ENCODE measurements around the gene THBS3.
"Not testable (repeated sequence)": the region's sequence is repeated elsewhere in the genome, so short reads cannot be mapped to it uniquely, and the experiment has no call there.

THBS3 gene

DNA sequence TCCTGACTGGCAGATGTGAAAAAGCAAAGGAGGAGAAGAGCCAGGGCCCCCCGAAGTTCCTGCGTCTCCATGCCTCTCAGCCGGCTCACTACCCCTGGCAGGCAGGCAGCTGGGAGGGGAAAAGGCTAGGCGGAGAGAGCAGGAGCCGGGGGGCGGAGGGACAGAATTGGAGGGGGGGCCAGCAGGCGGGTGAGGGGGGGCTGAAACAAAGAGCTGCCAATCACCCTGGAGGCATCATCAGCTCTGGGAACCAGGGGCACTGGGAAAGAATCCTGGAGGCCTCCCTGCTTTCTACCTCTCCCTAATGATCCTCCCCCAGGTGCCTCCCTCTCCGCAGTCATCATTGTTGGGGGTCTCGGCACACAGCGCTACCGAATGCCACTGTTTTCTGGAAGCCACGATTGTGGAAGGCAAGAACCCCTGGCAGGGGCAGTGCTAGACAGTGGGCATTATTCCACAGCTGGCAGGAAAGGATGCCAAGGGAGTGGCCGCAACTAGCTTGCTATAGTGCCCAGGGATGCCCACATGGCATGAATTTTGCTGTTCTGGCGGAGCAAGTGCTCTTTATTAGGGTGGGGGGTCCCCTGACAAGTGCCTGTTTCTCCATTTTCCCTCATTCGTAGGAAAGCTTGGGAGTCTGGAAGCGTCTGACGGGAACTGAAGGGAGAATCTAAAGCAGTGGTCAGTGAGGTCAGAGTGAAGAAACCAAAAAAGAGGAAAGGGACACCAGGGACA is at the start of gene THBS3:
Gene THBS3, minus strand, starts transcription at position 92 of the 735 bp plus-strand sequence. Its CDS starts 21 bp downstream, at position 71.
- no peak for DNase-seq

- DNase-seq, result no peak
Observed at GRCh38 chr1:155256058-155256852, 48.6 kb upstream of the THBS3 start.

DNA sequence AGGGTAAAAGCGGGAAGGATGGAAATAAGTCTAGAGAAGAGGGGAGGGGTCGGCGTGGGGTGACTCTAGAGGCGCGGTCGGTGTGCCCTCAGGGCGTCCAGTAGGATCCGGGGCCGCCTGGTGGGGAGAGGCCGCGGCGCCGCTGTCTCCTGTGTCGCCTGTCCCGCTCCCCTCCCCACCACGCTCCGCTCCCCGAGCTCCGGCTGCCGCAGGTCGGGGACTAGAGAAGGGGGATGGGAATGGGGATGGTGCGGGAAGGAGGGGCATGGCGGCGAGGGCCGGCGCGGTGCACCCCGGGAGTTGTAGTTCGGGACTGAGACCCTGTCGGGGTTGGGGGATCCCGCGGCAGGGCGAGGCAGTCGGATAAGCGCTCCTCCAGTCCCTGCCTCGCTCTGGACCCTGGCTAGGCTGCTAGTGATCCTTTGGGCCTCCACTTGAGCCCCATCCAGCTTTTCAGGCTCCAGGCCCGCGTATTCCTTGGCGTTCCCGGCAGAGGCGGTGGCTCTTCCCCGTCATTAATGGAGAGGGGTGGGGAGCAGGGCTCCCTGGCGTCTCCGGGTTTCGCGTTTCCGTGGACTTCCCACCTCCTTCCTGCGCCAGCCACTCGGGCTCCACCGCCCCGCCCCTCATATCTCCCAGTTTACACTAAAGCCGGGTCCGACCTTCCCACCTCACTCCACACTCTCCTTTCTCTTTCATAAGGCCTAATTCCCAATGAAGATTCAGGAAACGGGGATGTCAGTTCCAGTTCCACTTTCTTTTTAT is 47.7 kb upstream of the THBS3 start, which contains the start of gene ENTREP3:
Gene ENTREP3, minus strand, starts transcription at position 241 of the 765 bp plus-strand sequence. CDS start 606 bp downstream, outside the sequence.
- peak; percentile 79 for DNase-seq

- no peak for DNase-seq
Observed at GRCh38 chr1:155254714-155255242, 47.1 kb upstream of the THBS3 start.

DNA sequence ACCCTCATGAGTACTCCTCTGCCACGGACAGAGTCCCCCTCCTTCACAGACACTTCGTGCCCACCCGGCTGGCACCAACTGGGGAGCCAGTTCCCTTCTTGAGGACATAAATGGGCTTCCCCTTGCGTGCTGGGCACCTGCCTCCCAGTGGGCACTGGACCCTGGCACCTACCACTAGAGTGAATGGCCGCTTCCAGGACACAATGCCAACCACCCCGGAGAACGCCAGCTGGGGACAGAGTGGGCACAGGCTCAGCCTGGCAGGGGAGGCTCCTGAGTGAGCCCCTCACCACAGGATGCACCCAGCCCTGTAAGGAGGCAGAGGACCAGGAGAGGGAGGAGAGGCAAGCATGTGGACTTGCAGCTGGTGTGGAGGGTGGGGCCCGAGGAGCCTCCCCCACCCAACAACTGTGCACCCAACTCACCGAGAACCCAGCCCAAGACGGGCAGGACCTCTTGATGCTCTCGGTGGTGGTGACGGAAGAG is 46.6 kb upstream of the THBS3 start:
- DNase-seq, result no peak

- no peak for DNase-seq
Observed at GRCh38 chr1:155253797-155254196, 46.1 kb upstream of the THBS3 start.

DNA sequence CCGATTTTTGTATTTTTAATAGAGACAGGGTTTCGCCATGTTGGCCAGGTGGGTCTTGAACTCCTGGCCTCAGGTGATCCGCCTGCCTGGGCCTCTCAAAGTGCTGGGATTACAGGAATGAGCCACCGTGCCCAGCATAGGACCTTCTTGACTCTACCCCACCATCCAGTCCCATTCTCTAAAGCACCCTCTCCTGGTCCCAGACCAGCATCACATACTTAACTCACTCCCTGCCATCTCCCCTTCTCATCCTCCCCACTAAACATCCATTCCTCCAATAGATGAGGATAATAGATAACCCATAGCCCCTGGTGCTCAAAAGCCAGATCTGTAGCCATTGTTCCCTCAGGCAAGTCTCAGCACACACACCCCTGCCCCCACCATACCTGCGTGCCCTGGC is 45.5 kb upstream of the THBS3 start:
- no peak for DNase-seq

DNA sequence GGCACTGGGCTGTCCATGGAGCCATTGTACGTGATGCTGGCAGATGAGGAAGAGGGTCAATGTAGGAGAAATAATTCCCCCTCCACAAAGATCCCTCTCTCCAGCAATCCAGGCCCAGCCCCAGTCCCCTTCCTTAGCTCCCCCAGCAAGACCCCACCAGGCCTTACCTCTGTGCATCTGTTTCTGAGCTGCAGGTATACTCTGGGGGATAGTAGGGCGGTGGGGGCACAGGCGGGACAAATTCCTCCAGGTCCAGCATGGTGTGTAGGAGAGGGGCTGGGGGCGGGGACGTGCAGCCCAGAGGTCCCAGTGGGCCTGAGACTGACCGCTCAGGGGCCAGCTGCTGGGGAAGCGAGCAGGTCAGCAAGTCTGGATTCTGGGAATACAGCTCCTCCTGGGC is 43.9 kb upstream of the THBS3 start:
- DNase-seq, result no peak

GRCh38 chr1:155250633-155251449 is 43.1 kb upstream of the THBS3 start:
- peak; percentile 91 for DNase-seq

DNA sequence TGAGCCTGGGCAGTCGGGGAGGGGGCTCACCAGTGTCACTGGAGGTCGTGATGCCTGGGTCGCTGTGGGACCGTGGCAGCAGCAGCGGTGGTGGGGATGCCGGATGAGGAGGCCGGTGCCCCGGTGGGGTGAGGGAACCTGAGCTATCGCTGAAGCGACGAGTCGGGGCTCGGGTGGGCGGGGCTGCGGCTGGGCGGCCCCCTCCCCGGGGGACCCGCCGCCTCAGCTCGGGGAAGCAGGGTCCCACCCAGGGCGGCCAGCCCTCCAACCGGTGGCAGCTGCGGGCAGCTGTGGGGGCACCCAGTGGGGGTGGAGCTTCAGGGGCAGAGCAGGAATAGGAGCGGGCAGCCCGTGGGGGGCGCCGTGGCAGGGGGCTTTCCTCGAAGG is 42.5 kb upstream of the THBS3 start:
- DNase-seq, result no peak

GRCh38 chr1:155247667-155248553 is 40.2 kb upstream of the THBS3 start:
- no peak for DNase-seq

- DNase-seq, result not testable (repeated sequence)
Observed at GRCh38 chr1:155246796-155247195, 39.1 kb upstream of the THBS3 start.

DNA sequence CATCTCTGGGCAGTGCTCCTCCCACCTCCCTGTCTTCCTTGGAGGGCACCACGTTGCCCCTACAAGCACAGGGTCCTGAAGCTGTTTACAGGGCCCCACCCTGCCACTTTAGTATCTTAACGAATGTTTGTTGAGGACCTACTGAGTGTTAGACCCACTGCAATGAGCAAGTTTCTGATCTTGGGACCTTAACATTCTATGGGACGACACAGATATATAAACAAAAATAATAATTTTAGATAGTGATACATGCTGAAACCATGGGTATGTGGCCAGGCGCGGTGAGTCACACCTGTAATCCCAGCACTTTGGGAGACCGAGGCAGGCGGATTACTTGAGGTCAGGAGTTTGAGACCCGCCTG is 37.4 kb upstream of the THBS3 start:
- no peak for DNase-seq

GRCh38 chr1:155244368-155245162 is 36.9 kb upstream of the THBS3 start:
- DNase-seq, result peak; percentile 100

- no peak for DNase-seq
Observed at GRCh38 chr1:155242805-155243358, 35.2 kb upstream of the THBS3 start.

- no peak for DNase-seq
Observed at GRCh38 chr1:155241841-155242264, 34.2 kb upstream of the THBS3 start.

GRCh38 chr1:155241069-155241679 is 33.5 kb upstream of the THBS3 start:
- DNase-seq, result peak; percentile 84

DNA sequence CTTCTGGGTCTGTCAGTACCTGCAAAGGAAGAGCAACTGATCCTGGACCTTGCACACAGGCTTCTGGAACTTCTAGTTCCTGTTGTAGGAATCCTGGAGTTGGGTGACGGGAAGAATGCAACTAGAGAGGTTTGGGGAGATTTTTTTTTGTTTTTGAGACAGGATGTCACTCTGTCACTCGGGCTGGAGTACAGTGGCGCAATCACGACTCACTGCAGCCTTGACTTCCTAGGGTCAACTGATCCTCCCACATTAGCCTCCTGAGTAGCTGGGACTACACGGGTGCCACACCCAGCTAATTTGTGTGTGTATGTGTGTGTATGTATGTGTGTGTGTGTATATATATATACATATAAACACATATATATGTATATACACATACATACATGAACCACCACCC is 28.8 kb upstream of the THBS3 start:
- no peak for DNase-seq

DNA sequence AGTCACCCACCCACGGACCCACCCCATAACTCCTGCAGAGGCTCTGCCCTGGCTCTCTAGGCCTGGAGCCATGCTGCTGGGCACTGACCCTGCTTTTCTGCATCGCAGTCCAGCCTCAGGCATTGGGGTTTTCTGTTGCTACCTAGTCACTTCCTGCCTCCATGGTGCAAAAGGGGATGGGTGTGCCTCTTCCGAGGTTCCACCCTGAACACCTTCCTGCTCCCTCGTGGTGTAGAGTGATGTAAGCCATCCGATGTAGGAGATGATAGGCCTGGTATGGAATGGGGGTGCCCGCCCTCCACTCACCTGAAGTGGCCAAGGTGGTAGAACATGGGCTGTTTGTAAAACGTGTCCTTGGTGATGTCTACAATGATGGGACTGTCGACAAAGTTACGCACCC is 27.7 kb upstream of the THBS3 start:
- not testable (repeated sequence) for DNase-seq

Data from DMS153 (cell line).